Lower lobe of right lung (tissue), 2 donors: ENCODE results near the gene TMEM187. TPM values are rescaled to one million over a fixed set of nuclear protein-coding genes. Genes with fewer than 3 reads are reported as not detected.

Experiments
- ATAC-seq, 2 donors: fragments of 200-7000 bp; cut with Tn5 transposase; one replicate each; pipeline ENCODE4 v1.9.1; 2020 to 2022; ENCODE audit warnings: mild to moderate bottlenecking in 2 of 2, moderate library complexity in 2 of 2
- DNase-seq: peaks from one replicate; pipeline ENCODE4 v3.0.0-alpha.2; 2020
- H3K27ac ChIP-seq: fragments of 200-600 bp; one replicate; pipeline ENCODE4 v1.8.0; 2022
- H3K27me3 ChIP-seq: fragments of 200-600 bp; one replicate; pipeline ENCODE4 v1.8.0; 2022; ENCODE audit warnings: low read depth
- H3K36me3 ChIP-seq: fragments of 200-600 bp; one replicate; pipeline ENCODE4 v1.8.0; 2022; ENCODE audit warnings: mild to moderate bottlenecking
- H3K4me1 ChIP-seq: fragments of 200-600 bp; one replicate; pipeline ENCODE4 v1.8.0; 2022
- H3K4me3 ChIP-seq: fragments of 200-600 bp; one replicate; pipeline ENCODE4 v1.8.0; 2022; ENCODE audit warnings: mild to moderate bottlenecking
- H3K9me3 ChIP-seq: fragments of 200-600 bp; one replicate; pipeline ENCODE4 v1.8.0; 2022
- intact Hi-C: fragments of 100-400 bp; cut with DNase I; formaldehyde crosslinking; loops from one replicate; pipeline ENCODE4 v1.11.0; 2022
- total RNA-seq: library from RNA; stranded (reverse); fragmentation: NEBNext Ultra II Directional; extraction: Animal tissue kit (Norgen Biotek cat#: 25700); gene quantifications from one replicate; pipeline ENCODE4 v1.2.1, GENCODE V29; 2021
- TF ChIP-seq, protein P1 (sequence below): fragments of 200-600 bp; IDR thresholded peaks from one replicate; pipeline ENCODE4 v1.8.0; 2022; ENCODE audit warnings: antibody characterized with exemption, mild to moderate bottlenecking
- donor health status: DM: no; HTN: yes; CAD: no; lungs with severe emphysema.

The TMEM187 gene
- total RNA-seq, 1 donor from 2014 or later: 7.6 TPM

DNA sequence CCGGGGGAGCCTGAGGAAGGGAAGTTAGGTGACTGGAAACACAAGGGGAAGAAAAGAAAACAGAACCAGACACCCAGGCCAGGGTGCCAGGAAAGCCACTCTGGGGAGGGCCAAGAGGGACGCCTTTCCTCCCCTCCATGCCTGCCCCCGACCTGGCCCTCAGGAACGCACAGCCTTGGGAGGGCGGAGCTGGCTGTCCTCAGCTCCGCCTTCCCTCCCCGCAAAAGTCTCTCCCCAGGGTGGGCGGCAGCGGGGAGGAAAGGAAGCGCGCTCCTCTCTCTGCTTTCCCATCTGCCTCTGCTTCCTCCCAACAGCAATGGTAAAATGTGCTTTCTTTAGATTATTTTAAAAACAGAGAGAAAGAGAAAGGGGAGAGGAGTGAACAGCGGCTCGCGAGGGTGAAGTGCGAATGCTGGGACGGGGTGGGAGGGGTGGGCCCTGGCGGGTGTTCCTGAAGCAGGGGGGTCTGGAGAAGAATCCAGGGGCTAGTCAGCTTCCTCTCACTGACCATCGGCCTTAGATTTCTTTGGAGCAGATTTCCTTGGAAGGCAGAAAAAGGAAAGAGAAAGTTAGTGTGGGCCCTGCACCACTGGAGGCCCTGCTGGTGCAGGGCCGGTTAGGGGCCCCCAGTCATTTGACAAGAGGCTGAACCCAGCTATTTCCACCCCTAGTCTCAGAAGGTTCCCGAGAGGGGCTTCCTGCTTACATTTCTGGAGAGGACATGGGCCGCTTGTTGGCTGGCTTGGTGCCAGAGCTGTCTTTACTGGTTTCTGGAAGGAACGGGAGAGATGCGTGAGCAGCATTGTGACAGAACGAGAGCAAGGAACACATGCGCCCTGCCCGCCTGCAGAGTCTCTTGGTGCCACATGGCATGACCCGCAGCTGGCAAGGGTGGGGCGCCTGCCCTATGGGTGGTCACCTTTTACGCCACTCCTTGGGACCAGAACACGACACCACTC is 23.4 kb upstream of the TMEM187 start:
- TF ChIP-seq, protein P1, sequence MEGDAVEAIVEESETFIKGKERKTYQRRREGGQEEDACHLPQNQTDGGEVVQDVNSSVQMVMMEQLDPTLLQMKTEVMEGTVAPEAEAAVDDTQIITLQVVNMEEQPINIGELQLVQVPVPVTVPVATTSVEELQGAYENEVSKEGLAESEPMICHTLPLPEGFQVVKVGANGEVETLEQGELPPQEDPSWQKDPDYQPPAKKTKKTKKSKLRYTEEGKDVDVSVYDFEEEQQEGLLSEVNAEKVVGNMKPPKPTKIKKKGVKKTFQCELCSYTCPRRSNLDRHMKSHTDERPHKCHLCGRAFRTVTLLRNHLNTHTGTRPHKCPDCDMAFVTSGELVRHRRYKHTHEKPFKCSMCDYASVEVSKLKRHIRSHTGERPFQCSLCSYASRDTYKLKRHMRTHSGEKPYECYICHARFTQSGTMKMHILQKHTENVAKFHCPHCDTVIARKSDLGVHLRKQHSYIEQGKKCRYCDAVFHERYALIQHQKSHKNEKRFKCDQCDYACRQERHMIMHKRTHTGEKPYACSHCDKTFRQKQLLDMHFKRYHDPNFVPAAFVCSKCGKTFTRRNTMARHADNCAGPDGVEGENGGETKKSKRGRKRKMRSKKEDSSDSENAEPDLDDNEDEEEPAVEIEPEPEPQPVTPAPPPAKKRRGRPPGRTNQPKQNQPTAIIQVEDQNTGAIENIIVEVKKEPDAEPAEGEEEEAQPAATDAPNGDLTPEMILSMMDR: no peak
- no peak for DNase-seq
- Histone ChIP-seq H3K27me3 (no peaks in the 10 kb centered on the region), H3K27ac (peak overlapping the region; percentile 36), H3K36me3 (peaks cover 55% of the 10 kb centered on the region), H3K9me3 (no peaks in the 10 kb centered on the region), H3K4me1 (peaks cover 5% of the 10 kb centered on the region), H3K4me3 (no peak overlapping the region)
- intact Hi-C loops: no loop called here
- no peak for ATAC-seq

GRCh38 chrX:153950127-153950526 is 22.4 kb upstream of the TMEM187 start:
- ATAC-seq (no peak), DNase-seq (no peak)
- intact Hi-C loops: loop anchor here (10.0 kb wide), 1 partner anchor 185 kb away; the partner anchor contains the start of gene PLXNB3
- H3K4me3 ChIP-seq: no peak overlapping the region
- TF ChIP-seq, protein P1: no peak
- peaks cover 5% of the 10 kb centered on the region for H3K4me1 ChIP-seq
- H3K36me3 ChIP-seq: peaks cover 65% of the 10 kb centered on the region
- no peak overlapping the region for H3K27ac ChIP-seq
- H3K27me3 ChIP-seq: no peaks in the 10 kb centered on the region
- no peaks in the 10 kb centered on the region for H3K9me3 ChIP-seq

DNA sequence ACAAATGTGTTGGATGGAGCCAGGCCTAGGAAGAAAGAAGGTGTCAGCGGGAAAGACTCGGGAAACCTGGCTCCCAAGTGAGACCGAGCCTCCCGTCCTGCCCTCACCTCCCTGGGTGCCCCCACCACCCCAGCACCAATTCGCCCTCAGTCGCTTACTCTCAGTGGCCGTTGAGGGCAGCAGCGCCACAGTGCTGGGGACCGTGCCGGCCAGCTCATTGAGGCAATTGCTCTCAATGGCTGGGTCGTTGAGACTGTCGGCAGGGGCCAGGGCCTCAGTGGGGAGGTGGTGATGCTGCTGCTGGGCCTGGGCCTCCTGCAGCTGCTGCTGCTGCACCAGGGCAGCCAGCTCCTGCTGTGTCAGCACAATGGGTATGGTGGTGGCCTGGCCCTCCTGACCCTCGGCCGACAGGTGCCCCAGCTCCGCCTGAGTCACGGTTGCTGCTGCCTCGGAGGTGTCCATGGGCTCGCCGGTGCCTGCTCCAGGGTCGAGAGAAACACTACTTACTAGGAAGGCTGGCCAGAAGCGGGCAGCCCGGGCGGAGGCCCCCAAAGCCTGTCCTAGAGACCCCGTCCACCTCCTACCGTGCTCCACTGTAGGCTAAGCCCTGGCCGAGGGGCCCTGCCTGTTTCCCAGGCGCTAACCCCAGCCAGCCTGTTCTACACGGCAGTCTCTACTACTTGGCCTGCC is 20.7 kb upstream of the TMEM187 start:
- Histone ChIP-seq H3K27me3 (no peaks in the 10 kb centered on the region), H3K27ac (no peak overlapping the region)
- no peak for ATAC-seq

DNA sequence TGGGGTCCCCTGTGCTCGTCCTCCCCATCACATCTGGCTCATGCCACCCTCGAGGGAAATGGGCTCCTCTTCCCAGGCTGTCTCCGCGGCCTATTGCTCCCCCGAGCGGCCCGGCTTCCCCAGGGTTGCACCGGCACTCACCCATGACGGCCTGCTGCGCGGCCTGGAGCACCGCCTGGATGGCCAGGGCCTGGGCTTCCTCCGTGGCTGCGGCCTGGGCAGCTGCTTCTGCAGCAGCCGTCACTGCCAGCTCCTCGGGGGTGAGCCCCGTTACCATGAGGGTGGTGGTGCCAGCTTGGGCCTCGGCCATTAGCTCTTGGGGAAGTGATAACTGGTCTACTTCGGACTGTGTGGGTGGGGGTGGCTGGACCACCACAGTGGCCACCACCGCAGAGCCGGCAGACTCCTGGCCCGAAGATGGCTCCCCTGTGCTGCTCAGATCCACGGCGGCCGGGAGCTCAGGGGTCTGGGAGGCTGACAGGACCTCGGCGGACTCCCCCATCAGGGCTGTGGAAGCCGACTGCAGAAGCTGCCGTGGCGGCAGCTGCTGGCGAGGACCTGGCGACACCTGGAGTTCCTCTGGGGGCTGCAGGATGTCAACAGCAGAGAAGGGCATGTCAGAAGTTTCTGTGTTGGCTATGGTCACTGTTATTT is 20.1 kb upstream of the TMEM187 start:
- intact Hi-C loops: loop anchor here (10.0 kb wide), 1 partner anchor 188 kb away; the partner anchor contains the start of gene PLXNB3
- H3K36me3 ChIP-seq: peaks cover 87% of the 10 kb centered on the region
- TF ChIP-seq, protein P1: no peak
- H3K27me3 ChIP-seq: no peaks in the 10 kb centered on the region
- DNase-seq (no peak), ATAC-seq (no peak)
- no peaks in the 10 kb centered on the region for H3K9me3 ChIP-seq
- no peak overlapping the region for H3K27ac ChIP-seq
- peaks cover 5% of the 10 kb centered on the region for H3K4me1 ChIP-seq
- H3K4me3 ChIP-seq: no peak overlapping the region

More for the DNA sequence above, 20.7 kb upstream of the TMEM187 start:
- TF ChIP-seq, protein P1: no peak
- H3K36me3 ChIP-seq: peaks cover 81% of the 10 kb centered on the region
- no peaks in the 10 kb centered on the region for H3K9me3 ChIP-seq
- intact Hi-C loops: loop anchor here (10.0 kb wide), 1 partner anchor 187 kb away; the partner anchor contains the start of gene PLXNB3
- peaks cover 5% of the 10 kb centered on the region for H3K4me1 ChIP-seq
- H3K4me3 ChIP-seq: no peak overlapping the region
- DNase-seq: no peak

- no peak overlapping the region for H3K4me3 ChIP-seq
- DNase-seq (peak; percentile 70), ATAC-seq (peak; percentile 73 to 83)
- peaks cover 92% of the 10 kb centered on the region for H3K36me3 ChIP-seq
- intact Hi-C loops: loop anchor here (10.0 kb wide), 1 partner anchor 189 kb away; the partner anchor contains the start of gene PLXNB3
- TF ChIP-seq, protein P1: peak; percentile 88
- H3K9me3 ChIP-seq: no peaks in the 10 kb centered on the region
- H3K27me3 ChIP-seq: no peaks in the 10 kb centered on the region
- peaks cover 5% of the 10 kb centered on the region for H3K4me1 ChIP-seq
- peak overlapping the region; percentile 36 for H3K27ac ChIP-seq
Measured at GRCh38 chrX:153953342-153953830, 19.2 kb upstream of the TMEM187 start.
